Pancreas (tissue), 10 donors: Measurements from ENCODE around the gene AQP2. TPM values are rescaled to one million over a fixed set of nuclear protein-coding genes. Genes with fewer than 3 reads are reported as not detected.
A peak's percentile ranks its signal among the peaks of the same experiment; 100 is the strongest.

Source experiments
- ATAC-seq, 4 donors: fragments of 200-7000 bp; cut with Tn5 transposase; one replicate each; pipeline versions ENCODE4 v1.8.0 to v1.9.1; 2020; ENCODE audit warnings: mild to moderate bottlenecking in 4 of 4, moderate library complexity in 4 of 4
- DNase-seq, 6 donors: peaks; one replicate each; pipeline ENCODE4 v3.0.0-alpha.2; 2020
- FAIRE-seq: peaks from 2 replicates; lab custom pipeline; 2012; peaks lifted over from hg19 to GRCh38; lab: Jason Lieb, UNC
- H3K27ac ChIP-seq, 4 donors: fragments of 200-600 bp; sonication (generic); 1 replicate in 3 of 4; 2 replicates in 1 of 4; pipeline versions ENCODE4 v1.5.0 to v1.8.0; 2020
- H3K27me3 ChIP-seq, 4 donors: fragments of 200-600 bp; one replicate each; pipeline ENCODE4 v1.8.0; 2021
- H3K36me3 ChIP-seq, 3 donors: fragments of 200-600 bp; sonication (generic) in 1 of 3; one replicate each; pipeline versions ENCODE4 v1.5.0 to v1.8.0; 2020 to 2021
- H3K4me1 ChIP-seq, 3 donors: fragments of 200-600 bp; one replicate each; pipeline ENCODE4 v1.8.0; 2021
- H3K4me3 ChIP-seq, 4 donors: fragments of 200-600 bp; sonication (generic) in 2 of 4; one replicate each; pipeline versions ENCODE4 v1.5.0 to v1.8.0; 2020 to 2021
- H3K9me3 ChIP-seq, 4 donors: fragments of 200-600 bp; one replicate each; pipeline ENCODE4 v1.8.0; 2021
- WGBS, 2 donors: extraction: QIAGEN DNeasy Blood & Tissue Kit; methylation state at CpG; one replicate each; pipeline ENCODE4 v1.1.7; 2013; 5-methylcytosine and 5-hydroxymethylcytosine counted together
- intact Hi-C, 3 donors: fragments of 100-400 bp; cut with DNase I; formaldehyde crosslinking; loops; one replicate each; pipeline versions ENCODE4 v1.11.1 to v1.14.2; 2022
- polyA plus RNA-seq, 2 donors: library from polyadenylated mRNA; stranded (reverse); fragments of 200-250 nt; gene quantifications; one replicate each; pipeline ENCODE4 v1.2.3, GENCODE V29; 2013
- total RNA-seq, 6 donors: library from RNA; stranded (reverse); fragmentation: NEBNext Ultra II Directional in 4 of 6; extraction: Animal tissue kit (Norgen Biotek cat#: 25700) in 4 of 6; gene quantifications; one replicate each; pipeline versions ENCODE4 v1.2.1 to v1.2.4, GENCODE V29; 2021 to 2023
- TF ChIP-seq, protein P1 (sequence below), 4 donors: fragments of 200-600 bp; sonication (generic) in 3 of 4; IDR thresholded peaks; one replicate each; pipeline versions ENCODE4 v1.5.0 to v1.8.0; 2021; ENCODE audit warnings: antibody characterized with exemption in 4 of 4
- donor health status: healthy with polysubstance abuse.
- donor health status: DM: no; HTN: no; CAD: no; lungs with moderate emphysema.
- donor health status: DM: no; HTN: no; CAD: no.
- donor health status: control.
- donor health status: control.
- donor health status: Bipolar disorder and iron deficiency.
- donor health status: DM: yes; HTN: yes; CAD: no.
- donor health status: DM: no; HTN: no; CAD: no.
- donor health status: DM: no; HTN: no; CAD: no.
- donor health status: DM: yes; HTN: yes; CAD: no.

The AQP2 gene
- total and polyA plus RNA-seq, 8 donors: 0.06 to 0.31 (median 0.12) TPM; not detected in 5

DNA sequence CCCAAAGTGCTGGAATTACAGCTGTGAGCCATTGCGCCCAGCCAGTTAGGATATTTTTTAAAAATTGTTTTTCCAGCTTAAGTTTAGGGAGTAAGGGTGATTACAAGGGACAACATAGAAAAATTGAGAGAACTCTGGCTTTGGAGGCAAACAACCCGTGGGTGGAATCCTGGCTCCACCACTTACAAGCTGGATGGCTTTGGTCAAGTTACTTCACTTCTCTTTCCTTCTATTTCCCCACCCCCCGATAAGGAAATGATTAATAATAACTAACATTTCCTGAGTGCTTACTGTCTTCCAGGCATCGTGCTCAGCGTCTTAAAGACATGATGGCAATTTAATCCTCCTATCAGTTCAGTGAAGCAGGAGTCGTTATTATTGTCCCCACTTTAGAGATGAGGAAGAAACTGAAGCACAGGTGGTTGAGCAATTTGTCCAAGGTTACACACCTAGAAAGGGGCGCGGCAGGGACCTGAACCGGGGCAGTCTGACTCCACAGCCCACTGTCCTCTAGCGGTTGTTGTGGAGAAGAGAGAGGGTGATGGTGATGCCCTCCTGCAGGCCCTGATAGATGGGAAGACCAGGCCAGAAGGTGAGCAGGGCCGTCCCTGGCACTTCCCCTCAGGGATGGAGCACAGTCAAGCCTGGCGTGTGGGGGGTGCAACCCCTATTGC is 30.2 kb upstream of the AQP2 start:
- ATAC-seq (peak in 3 of 4 donors; percentile 14 to 26 (median 26)), DNase-seq (no peak), FAIRE-seq (no peak)
- Histone ChIP-seq H3K27ac (no peak overlapping the region), H3K36me3 (no peaks in the 10 kb centered on the region), H3K4me3 (no peak overlapping the region), H3K27me3 (no peaks in the 10 kb centered on the region), H3K9me3 (no peaks in the 10 kb centered on the region), H3K4me1 (peaks cover 0 to 6% (median 4%) of the 10 kb centered on the region in 3 donors)
- 70 to 75% methylated on average over 12 of the region's 12 CpGs for WGBS, 2 donors
- TF ChIP-seq, protein P1, sequence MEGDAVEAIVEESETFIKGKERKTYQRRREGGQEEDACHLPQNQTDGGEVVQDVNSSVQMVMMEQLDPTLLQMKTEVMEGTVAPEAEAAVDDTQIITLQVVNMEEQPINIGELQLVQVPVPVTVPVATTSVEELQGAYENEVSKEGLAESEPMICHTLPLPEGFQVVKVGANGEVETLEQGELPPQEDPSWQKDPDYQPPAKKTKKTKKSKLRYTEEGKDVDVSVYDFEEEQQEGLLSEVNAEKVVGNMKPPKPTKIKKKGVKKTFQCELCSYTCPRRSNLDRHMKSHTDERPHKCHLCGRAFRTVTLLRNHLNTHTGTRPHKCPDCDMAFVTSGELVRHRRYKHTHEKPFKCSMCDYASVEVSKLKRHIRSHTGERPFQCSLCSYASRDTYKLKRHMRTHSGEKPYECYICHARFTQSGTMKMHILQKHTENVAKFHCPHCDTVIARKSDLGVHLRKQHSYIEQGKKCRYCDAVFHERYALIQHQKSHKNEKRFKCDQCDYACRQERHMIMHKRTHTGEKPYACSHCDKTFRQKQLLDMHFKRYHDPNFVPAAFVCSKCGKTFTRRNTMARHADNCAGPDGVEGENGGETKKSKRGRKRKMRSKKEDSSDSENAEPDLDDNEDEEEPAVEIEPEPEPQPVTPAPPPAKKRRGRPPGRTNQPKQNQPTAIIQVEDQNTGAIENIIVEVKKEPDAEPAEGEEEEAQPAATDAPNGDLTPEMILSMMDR (IDR thresholded peaks at IDR 0.05): no peak
- intact Hi-C loops: no loop called here

DNA sequence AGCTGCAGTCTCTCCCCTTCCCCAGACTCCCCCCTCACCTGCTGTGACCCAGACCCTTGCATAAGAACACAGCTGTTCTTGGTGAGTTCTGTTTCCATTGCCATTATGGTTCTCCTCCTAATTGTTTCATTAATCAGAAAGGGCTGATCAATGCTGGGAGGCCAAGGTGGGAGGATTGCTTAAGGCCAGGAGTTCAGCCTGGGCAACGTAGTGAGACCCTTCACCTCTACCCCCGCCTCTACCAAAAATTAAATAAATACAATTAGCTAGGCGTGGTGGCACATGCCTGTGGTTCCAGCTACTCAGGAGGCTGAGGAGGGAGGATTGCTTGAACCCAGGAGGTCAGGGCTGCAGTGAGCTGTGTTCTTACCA is 29.6 kb upstream of the AQP2 start:
- intact Hi-C loops: no loop called here
- Histone ChIP-seq H3K9me3 (no peaks in the 10 kb centered on the region), H3K4me3 (no peak overlapping the region), H3K4me1 (peaks cover 0 to 6% (median 4%) of the 10 kb centered on the region in 3 donors), H3K36me3 (no peaks in the 10 kb centered on the region), H3K27ac (no peak overlapping the region), H3K27me3 (no peaks in the 10 kb centered on the region)
- no peak for ATAC-seq
- TF ChIP-seq, protein P1 (IDR thresholded peaks at IDR 0.05): no peak
- FAIRE-seq: no peak
- no peak for DNase-seq
- 70 to 78% methylated on average over 3 of the region's 3 CpGs for WGBS, 2 donors

DNA sequence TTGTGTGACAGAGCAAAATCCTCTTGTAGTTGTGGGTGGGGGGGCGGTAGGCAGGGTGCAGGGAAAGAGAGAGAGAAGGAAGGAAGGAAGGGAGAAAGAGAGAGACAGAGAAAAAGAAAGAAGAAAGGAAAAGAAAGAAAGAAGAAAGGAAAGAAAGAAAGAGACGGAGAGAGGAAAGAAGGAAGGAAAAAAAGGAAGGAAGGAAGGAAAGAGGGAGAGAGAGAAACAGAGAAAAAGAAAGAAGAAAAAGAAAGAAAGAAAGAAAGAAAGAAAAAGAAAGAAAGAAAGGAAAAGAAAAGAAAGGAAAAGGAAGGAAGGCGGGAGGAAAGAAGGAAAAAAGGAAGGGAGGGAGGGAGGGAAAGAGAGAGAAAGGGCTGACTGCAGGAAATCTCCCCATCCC is 29.2 kb upstream of the AQP2 start:
- ATAC-seq (no peak), FAIRE-seq (no peak)

DNA sequence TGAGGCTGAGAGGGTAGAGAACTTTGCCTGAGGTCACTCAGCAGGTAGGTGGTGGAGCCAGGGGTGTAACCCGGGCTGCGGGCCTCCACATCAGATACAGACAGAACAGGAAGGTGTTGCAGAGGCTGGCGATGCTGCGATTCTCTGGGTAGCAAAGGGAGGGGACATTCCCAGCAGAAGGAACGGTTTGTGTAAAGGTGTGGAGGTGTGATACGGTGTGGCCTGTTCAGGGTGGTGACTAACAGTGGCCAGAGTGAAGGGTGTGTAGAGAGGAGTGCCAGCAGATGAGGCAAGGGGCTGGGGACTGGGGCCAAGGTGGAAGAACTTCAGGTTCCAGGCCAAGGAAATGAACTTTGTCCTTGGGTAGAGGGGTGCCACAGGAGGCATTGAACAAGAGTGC is 28.6 kb upstream of the AQP2 start:
- Histone ChIP-seq H3K4me3 (no peak overlapping the region), H3K36me3 (no peaks in the 10 kb centered on the region), H3K9me3 (no peaks in the 10 kb centered on the region), H3K27me3 (no peaks in the 10 kb centered on the region), H3K27ac (no peak overlapping the region), H3K4me1 (peaks cover 0 to 6% (median 4%) of the 10 kb centered on the region in 3 donors)
- DNase-seq (no peak), ATAC-seq (peak in 2 of 4 donors; percentile 34 to 49), FAIRE-seq (no peak)
- TF ChIP-seq, protein P1 (IDR thresholded peaks at IDR 0.05): no peak
- 82 to 83% methylated on average over 6 of the region's 6 CpGs for WGBS, 2 donors
- intact Hi-C loops: no loop called here

More for the DNA sequence above, 29.2 kb upstream of the AQP2 start:
- Histone ChIP-seq H3K9me3 (no peaks in the 10 kb centered on the region), H3K27ac (no peak overlapping the region), H3K4me1 (peaks cover 0 to 6% (median 4%) of the 10 kb centered on the region in 3 donors), H3K36me3 (no peaks in the 10 kb centered on the region), H3K4me3 (no peak overlapping the region), H3K27me3 (no peaks in the 10 kb centered on the region)
- 67 to 80% methylated on average over 3 of the region's 3 CpGs for WGBS, 2 donors
- intact Hi-C loops: no loop called here
- DNase-seq: no peak
- TF ChIP-seq, protein P1 (IDR thresholded peaks at IDR 0.05): no peak

DNA sequence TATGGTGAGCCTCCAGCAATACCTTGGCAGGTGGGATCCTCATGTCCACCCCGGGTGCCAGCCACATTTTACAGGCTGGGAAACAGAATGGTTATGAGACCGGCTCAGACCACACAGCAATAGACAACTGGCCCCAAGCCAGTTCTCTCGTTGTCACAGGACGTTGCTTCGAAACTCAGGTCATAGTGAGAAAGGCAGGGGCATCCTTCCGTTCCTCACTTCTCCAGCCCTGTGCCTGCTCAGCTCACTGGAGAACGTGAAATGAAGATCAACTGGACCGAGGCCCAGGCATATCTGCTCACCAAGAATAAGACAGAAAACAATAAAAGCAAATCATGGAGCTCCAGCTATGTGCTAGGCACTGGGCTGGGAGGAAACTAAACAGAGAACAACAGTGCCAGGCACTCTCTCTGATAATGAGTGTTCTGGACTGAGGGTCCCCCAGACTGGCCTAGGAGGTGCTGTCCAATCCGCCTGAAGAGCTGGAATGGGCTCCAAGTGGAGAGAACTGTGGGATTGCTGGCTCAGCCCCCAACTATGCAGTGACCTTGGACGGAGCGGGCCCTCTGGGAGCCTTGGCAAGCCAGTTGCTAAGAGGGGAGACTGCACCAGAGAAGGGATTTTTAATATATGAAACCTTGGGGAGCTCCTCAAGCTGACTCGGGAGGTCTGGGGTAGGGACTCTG is 28.0 kb upstream of the AQP2 start:
- ATAC-seq (peak; percentile 46 to 76 (median 62)), FAIRE-seq (no peak), DNase-seq (no peak)
- H3K36me3 ChIP-seq: no peaks in the 10 kb centered on the region
- H3K27me3 ChIP-seq: no peaks in the 10 kb centered on the region
- intact Hi-C loops: no loop called here
- TF ChIP-seq, protein P1 (IDR thresholded peaks at IDR 0.05): no peak
- WGBS, 2 donors: 50 to 51% methylated on average over 12 of the region's 12 CpGs
- H3K9me3 ChIP-seq: no peaks in the 10 kb centered on the region
- peaks cover 0 to 6% (median 4%) of the 10 kb centered on the region in 3 donors for H3K4me1 ChIP-seq
- H3K4me3 ChIP-seq: no peak overlapping the region
- H3K27ac ChIP-seq: no peak overlapping the region
